Upper lobe of left lung (tissue), 6 donors: Measurements from ENCODE around the gene OR2Y1. TPM values are rescaled to one million over a fixed set of nuclear protein-coding genes. Genes with fewer than 3 reads are reported as not detected.
A peak's percentile ranks its signal among the peaks of the same experiment; 100 is the strongest.

Experiments used
- ATAC-seq, 2 donors: fragments of 200-7000 bp; cut with Tn5 transposase; one replicate each; pipeline ENCODE4 v1.9.1; 2022; ENCODE audit warnings: mild to moderate bottlenecking in 2 of 2, moderate library complexity in 2 of 2; ENCODE audit not compliant: low FRiP score in 2 of 2
- DNase-seq, 2 donors: peaks; one replicate each; pipeline ENCODE4 v3.0.0-alpha.2; 2019 to 2020
- H3K27ac ChIP-seq, 4 donors: fragments of 200-600 bp; sonication (generic); one replicate each; pipeline ENCODE4 v1.5.1; 2016 to 2019
- H3K27me3 ChIP-seq, 4 donors: fragments of 200-600 bp; sonication (generic); one replicate each; pipeline ENCODE4 v1.5.1; 2017 to 2019
- H3K36me3 ChIP-seq, 4 donors: fragments of 200-600 bp; sonication (generic); one replicate each; pipeline ENCODE4 v1.5.1; 2016 to 2019
- H3K4me1 ChIP-seq, 4 donors: fragments of 200-600 bp; sonication (generic); one replicate each; pipeline ENCODE4 v1.5.1; 2018 to 2019
- H3K4me3 ChIP-seq, 4 donors: fragments of 200-600 bp; sonication (generic); one replicate each; pipeline ENCODE4 v1.5.1; 2017 to 2019; ENCODE audit warnings: mild to moderate bottlenecking in 2 of 4, moderate library complexity in 1 of 4
- H3K9me3 ChIP-seq, 4 donors: fragments of 200-600 bp; sonication (generic); one replicate each; pipeline ENCODE4 v1.5.1; 2018 to 2019
- CTCF ChIP-seq, 6 experiments: fragments of 450-650 bp in 4 of 6; fragments of 200-600 bp in 2 of 6; sonication (generic) in 2 of 6; IDR thresholded peaks; one replicate each; pipeline ENCODE4 v1.5.1; 2016 to 2019; ENCODE audit warnings: antibody characterized with exemption in 6 of 6
- EP300 ChIP-seq, 4 donors: sonication (generic); formaldehyde crosslinking; IDR thresholded peaks; one replicate each; pipeline ENCODE4 v1.5.1; 2017; ENCODE audit warnings: antibody characterized with exemption in 4 of 4, control low read depth in 2 of 4
- POLR2A ChIP-seq, 4 donors: fragments of 450-650 bp; IDR thresholded peaks; one replicate each; pipeline ENCODE4 v1.5.1; 2016 to 2017; ENCODE audit warnings: antibody characterized with exemption in 4 of 4, mild to moderate bottlenecking in 2 of 4
- POLR2AphosphoS5 ChIP-seq, 2 donors: sonication (generic); formaldehyde crosslinking; IDR thresholded peaks; one replicate each; pipeline ENCODE4 v1.5.1; 2017; ENCODE audit warnings: antibody characterized with exemption in 2 of 2
- WGBS, 2 donors: methylation state at CpG; one replicate each; pipeline ENCODE4 v1.1.5; 2017 to 2018; 5-methylcytosine and 5-hydroxymethylcytosine counted together
- total RNA-seq, 6 donors: library from RNA; depleted of rRNA in 4 of 6; stranded (reverse); fragments of >200 nt in 4 of 6; gene quantifications; one replicate each; pipeline versions ENCODE4 v1.1.0 to v1.2.1, GENCODE V29; 2016 to 2021
- donor health status: DM: no; HTN: no; CAD: no; lungs with moderate emphysema.
- donor health status: DM: no; HTN: yes; CAD: no; lungs with severe emphysema.

OR2Y1 gene
- total RNA-seq, 6 donors from 2014 or later: not detected

DNA sequence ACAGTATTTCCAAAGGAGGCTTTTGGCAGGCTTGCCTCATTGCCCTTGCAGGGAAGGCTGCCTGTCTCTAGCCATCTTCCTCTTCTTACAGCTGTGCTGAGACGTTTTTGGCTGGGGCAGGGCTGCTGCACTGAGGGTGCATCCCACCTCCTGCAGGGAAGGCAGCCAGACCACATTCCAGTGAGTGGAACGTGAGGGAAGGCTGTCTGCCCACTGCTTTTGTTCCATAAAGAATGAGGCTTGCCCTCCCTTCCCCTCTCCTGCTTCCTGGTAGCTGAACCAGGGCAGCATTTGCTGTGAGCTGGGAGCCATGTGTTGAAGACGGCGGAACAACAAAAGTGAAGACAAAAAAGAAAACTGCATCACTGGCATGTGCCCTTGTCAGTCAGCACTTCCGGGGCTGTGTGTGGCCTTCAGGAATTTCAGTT is 46.0 kb upstream of the OR2Y1 start:
- H3K27me3 ChIP-seq: no peaks in the 10 kb centered on the region
- no peak for DNase-seq
- peaks cover 34 to 47% (median 36%) of the 10 kb centered on the region in 4 donors for H3K4me1 ChIP-seq
- no peaks in the 10 kb centered on the region for H3K9me3 ChIP-seq
- TF ChIP-seq POLR2A (IDR thresholded peaks at IDR 0.05): no peak
- no peak for TF ChIP-seq EP300 (IDR thresholded peaks at IDR 0.05)
- TF ChIP-seq POLR2AphosphoS5 (IDR thresholded peaks at IDR 0.05): no peak
- TF ChIP-seq CTCF (IDR thresholded peaks at IDR 0.05): no peak
- WGBS, 2 donors: 19 to 27% methylated on average over 4 to 5 of the region's 5 CpGs
- H3K36me3 ChIP-seq: peaks cover 7 to 37% (median 22%) of the 10 kb centered on the region in 4 donors
- peak; percentile 43 to 58 for ATAC-seq
- H3K27ac ChIP-seq: peak overlapping the region; percentile 62 to 74 (median 73)
- no peak overlapping the region for H3K4me3 ChIP-seq

GRCh38 chr5:180785121-180785781 is 45.4 kb upstream of the OR2Y1 start:
- ATAC-seq (peak; percentile 38 to 65), DNase-seq (peak in 1 of 2 donors; percentile 62)
- WGBS, 2 donors: 54 to 71% methylated on average over 14 to 15 of the region's 15 CpGs

DNA sequence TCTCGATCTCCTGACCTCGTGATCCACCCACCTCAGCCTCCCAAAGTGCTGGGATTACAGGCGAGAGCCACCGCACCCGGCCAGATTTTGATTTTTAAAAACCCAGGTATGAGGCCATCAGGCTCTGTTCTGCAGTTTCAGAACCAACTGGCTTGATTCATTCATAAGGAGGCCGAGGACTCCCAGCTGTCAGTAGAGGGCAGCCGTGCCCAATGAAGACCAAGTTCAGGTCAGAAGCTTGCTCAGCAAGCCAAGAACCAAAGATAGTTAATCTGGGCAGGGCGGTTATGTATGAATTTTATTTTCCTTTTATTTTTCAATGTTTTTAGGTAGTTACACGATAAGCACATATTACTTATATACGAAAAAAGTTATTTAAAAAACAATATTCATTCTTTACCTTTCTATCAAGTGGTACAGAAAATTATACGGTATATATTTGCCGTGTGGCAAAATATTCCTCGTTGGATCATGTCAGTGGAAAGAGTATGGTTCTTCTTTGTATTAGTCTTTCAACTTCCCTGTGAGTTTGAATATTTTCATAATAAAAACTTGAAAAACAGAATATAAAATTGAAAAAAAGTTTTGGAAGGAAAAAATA is 44.7 kb upstream of the OR2Y1 start:
- Histone ChIP-seq H3K27me3 (no peaks in the 10 kb centered on the region), H3K27ac (peak overlapping the region; percentile 62 to 74 (median 73)), H3K4me3 (no peak overlapping the region), H3K4me1 (peaks cover 34 to 45% (median 35%) of the 10 kb centered on the region in 4 donors), H3K36me3 (peaks cover 2 to 29% (median 12%) of the 10 kb centered on the region in 4 donors), H3K9me3 (no peaks in the 10 kb centered on the region)
- 37% methylated on average over 13 of the region's 13 CpGs for WGBS, 2 donors
- ATAC-seq (peak; percentile 72 to 85), DNase-seq (peak in 1 of 2 donors; percentile 84)
- TF ChIP-seq POLR2AphosphoS5 (IDR thresholded peaks at IDR 0.05) (no peak), CTCF (IDR thresholded peaks at IDR 0.05) (peak; percentile 43 to 69 (median 59))

More at GRCh38 chr5:180785121-180785781, 45.4 kb upstream of the OR2Y1 start:
- Histone ChIP-seq H3K36me3 (peaks cover 7 to 35% (median 18%) of the 10 kb centered on the region in 4 donors), H3K4me1 (peaks cover 34 to 47% (median 35%) of the 10 kb centered on the region in 4 donors), H3K9me3 (no peaks in the 10 kb centered on the region), H3K27ac (peak overlapping the region; percentile 62 to 74 (median 73)), H3K27me3 (no peaks in the 10 kb centered on the region), H3K4me3 (no peak overlapping the region)
- TF ChIP-seq POLR2AphosphoS5 (IDR thresholded peaks at IDR 0.05): no peak
- no peak for TF ChIP-seq EP300 (IDR thresholded peaks at IDR 0.05)
- TF ChIP-seq POLR2A (IDR thresholded peaks at IDR 0.05): no peak
- TF ChIP-seq CTCF (IDR thresholded peaks at IDR 0.05): no peak

- WGBS, 2 donors: 83 to 86% methylated on average over 12 of the region's 12 CpGs
- no peak for ATAC-seq
- no peak overlapping the region for H3K4me3 ChIP-seq
- peaks cover 34 to 37% (median 35%) of the 10 kb centered on the region in 4 donors for H3K4me1 ChIP-seq
- TF ChIP-seq CTCF (IDR thresholded peaks at IDR 0.05) (no peak), POLR2AphosphoS5 (IDR thresholded peaks at IDR 0.05) (no peak), POLR2A (IDR thresholded peaks at IDR 0.05) (no peak), EP300 (IDR thresholded peaks at IDR 0.05) (no peak)
- H3K36me3 ChIP-seq: peaks cover 0 to 18% (median 6%) of the 10 kb centered on the region in 4 donors
- no peaks in the 10 kb centered on the region for H3K9me3 ChIP-seq
- no peak overlapping the region for H3K27ac ChIP-seq
- DNase-seq: no peak
- H3K27me3 ChIP-seq: no peaks in the 10 kb centered on the region
These were observed 43.6 kb upstream of the OR2Y1 start for GRCh38 chr5:180783340-180784052.
